ENCODE data around the gene NEIL3. TPM values are rescaled to one million over a fixed set of nuclear protein-coding genes. Genes with fewer than 3 reads are reported as not detected.

The NEIL3 gene
- total and polyA plus RNA-seq, 11 donors = 0.04 to 1.7 (median 0.19) TPM; not detected in 6

DNA sequence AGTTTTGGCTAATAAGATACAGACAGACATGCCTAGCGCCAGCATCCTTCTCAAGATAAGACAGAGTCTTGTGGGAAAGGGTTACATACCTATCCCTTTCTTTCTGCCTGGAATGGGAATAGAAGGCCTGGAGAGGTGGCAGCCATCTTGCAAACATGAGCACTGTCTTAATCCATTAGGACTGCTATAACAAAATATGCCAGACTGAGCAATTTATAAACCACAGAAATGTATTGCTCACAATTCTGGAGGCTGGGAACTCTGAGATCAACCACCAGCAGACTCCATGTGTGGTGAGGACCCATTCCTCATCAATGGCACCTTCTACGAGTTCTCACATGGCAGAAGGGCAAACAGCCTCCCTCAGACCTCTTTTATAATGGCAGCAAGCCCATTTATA lies 26.5 kb upstream of the NEIL3 start:
- 83 to 87% (median 86%) methylated on average over 2 of the region's 2 CpGs for WGBS, 4 donors
- intact Hi-C loops (cut with DNase I) = no loop called here
- Histone ChIP-seq H3K27ac (no peak overlapping the region), H3K4me3 (no peak overlapping the region), H3K27me3 (no peaks in the 10 kb centered on the region), H3K4me1 (peaks cover 0 to 8% (median 0%) of the 10 kb centered on the region in 12 donors), H3K9me3 (no peaks in the 10 kb centered on the region), H3K36me3 (no peaks in the 10 kb centered on the region)
- ATAC-seq (no peak), DNase-seq (no peak)
- TF ChIP-seq CTCF (IDR thresholded peaks at IDR 0.05) (no peak), POLR2A (IDR thresholded peaks at IDR 0.05) (no peak)

- no peak for DNase-seq
- Histone ChIP-seq H3K4me3 (no peak overlapping the region), H3K27ac (no peak overlapping the region), H3K27me3 (no peaks in the 10 kb centered on the region), H3K36me3 (no peaks in the 10 kb centered on the region), H3K4me1 (peaks cover 0 to 8% (median 0%) of the 10 kb centered on the region in 12 donors), H3K9me3 (no peaks in the 10 kb centered on the region)
- WGBS, 4 donors = 86 to 96% (median 88%) methylated on average over 6 of the region's 6 CpGs
- no peak for ATAC-seq
- TF ChIP-seq CTCF (IDR thresholded peaks at IDR 0.05) (no peak), POLR2A (IDR thresholded peaks at IDR 0.05) (no peak)
- intact Hi-C loops (cut with DNase I) = no loop called here
These were observed 23.7 kb upstream of the NEIL3 start for GRCh38 chr4:177285953-177286352.

DNA sequence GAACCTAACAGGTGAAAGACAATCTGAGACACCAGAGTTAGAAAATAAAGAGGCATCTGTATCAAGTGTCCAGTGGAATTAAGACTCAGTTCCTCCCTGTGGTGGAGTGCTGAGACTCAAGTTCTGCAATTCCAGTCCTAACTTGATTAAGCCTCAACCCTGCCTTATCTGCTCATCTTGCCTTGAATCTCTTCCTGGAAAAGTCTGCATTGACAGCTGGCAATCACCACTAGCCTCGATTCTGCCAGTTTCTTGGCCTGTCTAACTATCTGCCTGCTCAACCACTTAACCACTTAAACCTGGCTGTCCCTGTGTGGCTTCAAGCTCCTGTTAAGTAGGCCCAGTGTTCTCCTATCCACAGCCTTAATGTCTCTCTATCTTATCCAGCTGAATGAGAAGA lies 22.4 kb upstream of the NEIL3 start:
- no peak for ATAC-seq
- no peaks in the 10 kb centered on the region for H3K36me3 ChIP-seq
- no peak overlapping the region for H3K27ac ChIP-seq
- H3K4me1 ChIP-seq = peaks cover 0 to 6% (median 0%) of the 10 kb centered on the region in 12 donors
- TF ChIP-seq CTCF (IDR thresholded peaks at IDR 0.05) (no peak), POLR2A (IDR thresholded peaks at IDR 0.05) (no peak)
- WGBS, 4 donors = 0 to 20% (median 11%) methylated on average over 1 of the region's 1 CpG
- no peak for DNase-seq
- intact Hi-C loops (cut with DNase I) = no loop called here
- H3K9me3 ChIP-seq = no peaks in the 10 kb centered on the region
- H3K4me3 ChIP-seq = no peak overlapping the region
- H3K27me3 ChIP-seq = no peaks in the 10 kb centered on the region

- WGBS, 4 donors = 95 to 99% (median 97%) methylated on average over 1 of the region's 1 CpG
- ATAC-seq = no peak
- TF ChIP-seq CTCF (IDR thresholded peaks at IDR 0.05) (no peak), POLR2A (IDR thresholded peaks at IDR 0.05) (no peak)
These were observed 21.3 kb upstream of the NEIL3 start for GRCh38 chr4:177288335-177288734.

More at GRCh38 chr4:177288335-177288734, 21.3 kb upstream of the NEIL3 start:
- peaks cover 0 to 2% (median 0%) of the 10 kb centered on the region in 12 donors for H3K4me1 ChIP-seq
- H3K27me3 ChIP-seq = no peaks in the 10 kb centered on the region
- DNase-seq = no peak
- intact Hi-C loops (cut with DNase I) = no loop called here
- no peaks in the 10 kb centered on the region for H3K9me3 ChIP-seq
- H3K4me3 ChIP-seq = no peak overlapping the region
- no peak overlapping the region for H3K27ac ChIP-seq
- no peaks in the 10 kb centered on the region for H3K36me3 ChIP-seq
